Measurements from ENCODE around the gene CCDC88A.

DNA sequence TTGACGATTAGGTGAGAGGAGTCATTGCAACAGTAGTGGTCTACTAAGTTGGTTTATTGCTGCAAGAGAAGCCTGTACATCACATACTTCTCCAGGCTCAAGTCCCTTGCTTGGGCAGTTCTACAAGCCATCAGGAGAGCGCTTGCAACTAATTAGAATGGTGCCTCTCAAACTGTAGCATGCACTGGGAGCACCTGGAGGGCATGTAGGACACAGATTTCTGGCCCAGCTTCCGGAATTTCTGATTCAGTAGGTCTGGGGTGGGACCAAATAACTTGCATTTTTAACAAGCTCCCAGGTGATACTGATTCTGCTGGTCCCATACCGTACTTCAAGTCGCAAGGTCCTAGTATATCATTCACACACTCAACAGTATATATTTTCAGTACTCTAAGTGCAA lies 34.5 kb upstream of the CCDC88A start:
- TF ChIP-seq, protein P1, sequence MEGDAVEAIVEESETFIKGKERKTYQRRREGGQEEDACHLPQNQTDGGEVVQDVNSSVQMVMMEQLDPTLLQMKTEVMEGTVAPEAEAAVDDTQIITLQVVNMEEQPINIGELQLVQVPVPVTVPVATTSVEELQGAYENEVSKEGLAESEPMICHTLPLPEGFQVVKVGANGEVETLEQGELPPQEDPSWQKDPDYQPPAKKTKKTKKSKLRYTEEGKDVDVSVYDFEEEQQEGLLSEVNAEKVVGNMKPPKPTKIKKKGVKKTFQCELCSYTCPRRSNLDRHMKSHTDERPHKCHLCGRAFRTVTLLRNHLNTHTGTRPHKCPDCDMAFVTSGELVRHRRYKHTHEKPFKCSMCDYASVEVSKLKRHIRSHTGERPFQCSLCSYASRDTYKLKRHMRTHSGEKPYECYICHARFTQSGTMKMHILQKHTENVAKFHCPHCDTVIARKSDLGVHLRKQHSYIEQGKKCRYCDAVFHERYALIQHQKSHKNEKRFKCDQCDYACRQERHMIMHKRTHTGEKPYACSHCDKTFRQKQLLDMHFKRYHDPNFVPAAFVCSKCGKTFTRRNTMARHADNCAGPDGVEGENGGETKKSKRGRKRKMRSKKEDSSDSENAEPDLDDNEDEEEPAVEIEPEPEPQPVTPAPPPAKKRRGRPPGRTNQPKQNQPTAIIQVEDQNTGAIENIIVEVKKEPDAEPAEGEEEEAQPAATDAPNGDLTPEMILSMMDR (conservative IDR thresholded peaks at IDR 0.05), result no peak
- no peak for TF ChIP-seq EZH2 (IDR thresholded peaks at IDR 0.05; ENCODE audit: low read depth)
